WI38 (cell line): ENCODE measurements around the gene DBN1.
A peak's percentile ranks its signal among the peaks of the same experiment; 100 is the strongest.

Experiments
- H3K4me3 ChIP-seq: 2 replicates; pipeline ENCODE4 v1.5.1; 2011; ENCODE audit warnings: low read depth, mild to moderate bottlenecking, control low read depth, low read length
- CTCF ChIP-seq: IDR thresholded peaks from 2 replicates; pipeline ENCODE4 v1.5.1; 2012; ENCODE audit warnings: low read depth, mild to moderate bottlenecking, control low read depth, low read length

Gene DBN1

GRCh38 chr5:177456591-177456964, 16.9 kb downstream of the DBN1 start:
- H3K4me3 ChIP-seq, result no peak overlapping the region
- no peak for TF ChIP-seq CTCF

- peak; percentile 79 for TF ChIP-seq CTCF
Measured at GRCh38 chr5:177455661-177456590, 17.5 kb downstream of the DBN1 start.

GRCh38 chr5:177455036-177455660, 18.3 kb downstream of the DBN1 start:
- peak; percentile 34; the same call in 1 of the 2 replicates for TF ChIP-seq CTCF
- H3K4me3 ChIP-seq, result peak overlapping the region; percentile 51

More at GRCh38 chr5:177455661-177456590, 17.5 kb downstream of the DBN1 start:
- H3K4me3 ChIP-seq, result peak overlapping the region; percentile 51

- peak overlapping the region; percentile 51 for H3K4me3 ChIP-seq
- peak; percentile 86 for TF ChIP-seq CTCF
Measured at GRCh38 chr5:177454397-177455035, 18.9 kb downstream of the DBN1 start.

- peak overlapping the region; percentile 51 for H3K4me3 ChIP-seq
- TF ChIP-seq CTCF, result no peak
Measured at GRCh38 chr5:177453852-177454396, 19.5 kb downstream of the DBN1 start.

GRCh38 chr5:177452688-177453638, 20.5 kb downstream of the DBN1 start:
- no peak overlapping the region for H3K4me3 ChIP-seq
- TF ChIP-seq CTCF, result no peak
